Progenitor cell of endocrine pancreas (in vitro differentiated cells): ENCODE measurements around the gene KCTD8. TPM values are rescaled to one million over a fixed set of nuclear protein-coding genes. Genes with fewer than 3 reads are reported as not detected.
A peak's percentile ranks its signal among the peaks of the same experiment; 100 is the strongest.

Experiments used
- DNase-seq: peaks from one replicate; pipeline ENCODE4 v3.0.0; 2021; ENCODE audit warnings: low spot score; ENCODE audit not compliant: unreplicated experiment
- H3K27ac Mint-ChIP-seq: 2 replicates; pipeline ENCODE4 v1.8.0; 2021; ENCODE audit warnings: mild to moderate bottlenecking, moderate library complexity, mixed read lengths
- H3K27me3 Mint-ChIP-seq: 2 replicates; pipeline ENCODE4 v1.8.0; 2021; ENCODE audit warnings: mixed read lengths
- H3K36me3 Mint-ChIP-seq: 2 replicates; pipeline ENCODE4 v1.8.0; 2022; ENCODE audit warnings: mixed read lengths; ENCODE audit not compliant: insufficient read depth
- H3K4me1 Mint-ChIP-seq: 2 replicates; pipeline ENCODE4 v1.8.0; 2021; ENCODE audit warnings: low read depth, mixed read lengths
- H3K4me3 Mint-ChIP-seq: 2 replicates; pipeline ENCODE4 v1.8.0; 2021; ENCODE audit warnings: low read depth, mild to moderate bottlenecking, moderate library complexity, mixed read lengths
- H3K9me3 Mint-ChIP-seq: 2 replicates; pipeline ENCODE4 v1.8.0; 2021; ENCODE audit warnings: low read depth, mixed read lengths
- total RNA-seq: library from RNA; stranded (reverse); gene quantifications from 2 replicates; pipeline ENCODE4 v1.2.1, GENCODE V29; 2021
- TF ChIP-seq, protein P1 (sequence below): fragments of 200-600 bp; sonication (generic); IDR thresholded peaks from one replicate; pipeline ENCODE4 v1.5.0; 2021; ENCODE audit warnings: antibody characterized with exemption, mild to moderate bottlenecking; ENCODE audit not compliant: unreplicated experiment

The KCTD8 gene
- total RNA-seq, 1 donor from 2014 or later = 1.3 TPM

DNA sequence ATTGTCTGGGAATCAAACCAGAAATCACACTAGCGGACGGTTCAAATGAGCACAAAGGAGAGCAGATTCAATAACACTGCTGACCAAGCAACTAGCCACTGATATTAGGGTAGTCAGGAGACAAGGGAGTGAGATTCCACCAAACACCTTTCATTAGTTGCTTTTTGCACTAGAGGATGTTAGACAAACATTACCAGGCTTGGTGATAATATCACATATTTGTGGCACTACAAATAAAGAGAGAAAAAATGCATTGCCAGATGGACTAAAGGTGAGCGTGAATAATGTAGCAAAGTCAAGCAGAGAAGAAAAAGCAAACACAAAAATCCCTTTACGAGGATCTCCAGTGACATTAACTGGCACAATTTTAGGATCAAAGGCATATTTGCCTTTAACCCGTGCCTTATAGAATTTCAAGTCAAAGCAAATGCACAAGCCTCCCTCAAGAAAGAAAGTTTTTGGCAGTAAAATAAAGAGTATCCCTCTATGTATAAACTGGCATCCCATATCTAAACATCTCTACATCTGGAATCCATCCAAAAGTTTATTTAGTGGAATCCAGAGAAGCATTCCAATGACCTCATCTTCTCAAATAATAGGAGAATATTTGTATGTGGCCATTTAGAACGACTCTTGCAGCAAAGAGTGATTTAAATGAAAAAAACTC lies 290.9 kb downstream of the KCTD8 start:
- TF ChIP-seq, protein P1, sequence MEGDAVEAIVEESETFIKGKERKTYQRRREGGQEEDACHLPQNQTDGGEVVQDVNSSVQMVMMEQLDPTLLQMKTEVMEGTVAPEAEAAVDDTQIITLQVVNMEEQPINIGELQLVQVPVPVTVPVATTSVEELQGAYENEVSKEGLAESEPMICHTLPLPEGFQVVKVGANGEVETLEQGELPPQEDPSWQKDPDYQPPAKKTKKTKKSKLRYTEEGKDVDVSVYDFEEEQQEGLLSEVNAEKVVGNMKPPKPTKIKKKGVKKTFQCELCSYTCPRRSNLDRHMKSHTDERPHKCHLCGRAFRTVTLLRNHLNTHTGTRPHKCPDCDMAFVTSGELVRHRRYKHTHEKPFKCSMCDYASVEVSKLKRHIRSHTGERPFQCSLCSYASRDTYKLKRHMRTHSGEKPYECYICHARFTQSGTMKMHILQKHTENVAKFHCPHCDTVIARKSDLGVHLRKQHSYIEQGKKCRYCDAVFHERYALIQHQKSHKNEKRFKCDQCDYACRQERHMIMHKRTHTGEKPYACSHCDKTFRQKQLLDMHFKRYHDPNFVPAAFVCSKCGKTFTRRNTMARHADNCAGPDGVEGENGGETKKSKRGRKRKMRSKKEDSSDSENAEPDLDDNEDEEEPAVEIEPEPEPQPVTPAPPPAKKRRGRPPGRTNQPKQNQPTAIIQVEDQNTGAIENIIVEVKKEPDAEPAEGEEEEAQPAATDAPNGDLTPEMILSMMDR = no peak
- H3K4me1 Mint-ChIP-seq = peaks cover 16% of the 10 kb centered on the region
- peaks cover 7% of the 10 kb centered on the region for H3K9me3 Mint-ChIP-seq
- no peaks in the 10 kb centered on the region for H3K36me3 Mint-ChIP-seq
- no peak overlapping the region for H3K4me3 Mint-ChIP-seq
- no peak overlapping the region for H3K27ac Mint-ChIP-seq
- DNase-seq = no peak
- H3K27me3 Mint-ChIP-seq = no peaks in the 10 kb centered on the region

- no peak for DNase-seq
Observed at GRCh38 chr4:44150091-44150576, 298.5 kb downstream of the KCTD8 start.

GRCh38 chr4:44149282-44149681 lies 299.3 kb downstream of the KCTD8 start:
- Mint-ChIP-seq H3K9me3 (peaks cover 7% of the 10 kb centered on the region), H3K36me3 (no peaks in the 10 kb centered on the region), H3K27me3 (no peaks in the 10 kb centered on the region), H3K27ac (peak overlapping the region; percentile 11), H3K4me1 (peaks cover 30% of the 10 kb centered on the region), H3K4me3 (no peak overlapping the region)
- no peak for DNase-seq
- TF ChIP-seq, protein P1 = no peak

More at GRCh38 chr4:44150091-44150576, 298.5 kb downstream of the KCTD8 start:
- no peak overlapping the region for H3K4me3 Mint-ChIP-seq
- no peaks in the 10 kb centered on the region for H3K27me3 Mint-ChIP-seq
- H3K9me3 Mint-ChIP-seq = peaks cover 7% of the 10 kb centered on the region
- H3K27ac Mint-ChIP-seq = peak overlapping the region; percentile 42
- H3K36me3 Mint-ChIP-seq = no peaks in the 10 kb centered on the region
- peaks cover 30% of the 10 kb centered on the region for H3K4me1 Mint-ChIP-seq
- TF ChIP-seq, protein P1 = no peak

GRCh38 chr4:44147571-44148075 lies 301.0 kb downstream of the KCTD8 start:
- H3K36me3 Mint-ChIP-seq = no peaks in the 10 kb centered on the region

DNA sequence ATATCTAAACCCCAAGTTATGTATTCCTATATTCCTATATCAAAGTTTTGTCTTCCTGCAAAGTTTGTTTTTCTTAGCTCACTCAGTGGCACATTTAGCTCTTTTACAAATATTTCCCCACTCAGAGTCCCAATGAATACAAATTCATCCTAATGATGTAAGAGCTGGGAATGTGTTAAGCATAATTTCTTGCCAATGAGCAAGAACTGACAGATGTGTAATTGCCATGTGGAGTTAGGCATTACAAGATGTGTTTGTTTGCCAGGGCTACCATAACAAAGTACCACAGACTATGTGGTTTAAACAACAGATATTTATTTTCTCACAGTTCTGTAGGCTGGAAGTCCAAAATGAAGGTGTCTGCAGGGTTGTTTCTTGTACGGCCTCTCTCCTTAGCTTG lies 302.1 kb downstream of the KCTD8 start:
- no peak for DNase-seq
- no peak overlapping the region for H3K27ac Mint-ChIP-seq
- H3K9me3 Mint-ChIP-seq = peaks cover 7% of the 10 kb centered on the region
- H3K27me3 Mint-ChIP-seq = no peaks in the 10 kb centered on the region
- TF ChIP-seq, protein P1 = no peak
- no peaks in the 10 kb centered on the region for H3K36me3 Mint-ChIP-seq
- H3K4me3 Mint-ChIP-seq = no peak overlapping the region
- H3K4me1 Mint-ChIP-seq = peaks cover 30% of the 10 kb centered on the region

More at GRCh38 chr4:44147571-44148075, 301.0 kb downstream of the KCTD8 start:
- peak overlapping the region; percentile 82 for H3K27ac Mint-ChIP-seq
- H3K27me3 Mint-ChIP-seq = no peaks in the 10 kb centered on the region
- peaks cover 30% of the 10 kb centered on the region for H3K4me1 Mint-ChIP-seq
- peak overlapping the region; percentile 29 for H3K4me3 Mint-ChIP-seq
- DNase-seq = no peak
- TF ChIP-seq, protein P1 = no peak
- peaks cover 7% of the 10 kb centered on the region for H3K9me3 Mint-ChIP-seq
